NCI-H1048 (cell line): ENCODE data around the gene DNAAF8.
"Not testable (repeated sequence)": the region's sequence is repeated elsewhere in the genome, so short reads cannot be mapped to it uniquely, and the experiment has no call there.

ENCODE experiments used
- DNase-seq: peaks from one replicate; lab custom pipeline; 2025; lab: John Stamatoyannopoulos, UW

DNAAF8 gene

GRCh38 chr16:4723071-4723767 is 11.1 kb upstream of the DNAAF8 start:
- no peak for DNase-seq

- no peak for DNase-seq
Observed at GRCh38 chr16:4724661-4725270, 9.6 kb upstream of the DNAAF8 start.

- no peak for DNase-seq
Observed at GRCh38 chr16:4726616-4727015, 7.7 kb upstream of the DNAAF8 start.

- no peak for DNase-seq
Observed at GRCh38 chr16:4728676-4729075, 5.7 kb upstream of the DNAAF8 start.

GRCh38 chr16:4729876-4730275 is 4.5 kb upstream of the DNAAF8 start:
- DNase-seq: no peak

- DNase-seq: no peak
Observed at GRCh38 chr16:4733211-4733742, 1.1 kb upstream of the DNAAF8 start.

- DNase-seq: no peak
Observed at GRCh38 chr16:4733747-4734062, 632 bp upstream of the DNAAF8 start.

- DNase-seq: peak; percentile 2
Observed at GRCh38 chr16:4734730-4735535, 596 bp downstream of the DNAAF8 start.

GRCh38 chr16:4736546-4736945 is 2.2 kb downstream of the DNAAF8 start:
- no peak for DNase-seq

- no peak for DNase-seq
Observed at GRCh38 chr16:4737545-4737944, 3.2 kb downstream of the DNAAF8 start.

- DNase-seq: not testable (repeated sequence)
Observed at GRCh38 chr16:4738370-4738769, 4.0 kb downstream of the DNAAF8 start.

GRCh38 chr16:4743226-4743878 is 9.0 kb downstream of the DNAAF8 start:
- no peak for DNase-seq

- DNase-seq: no peak
Observed at GRCh38 chr16:4744555-4745273, 10.4 kb downstream of the DNAAF8 start.

GRCh38 chr16:4745274-4745569 is 10.9 kb downstream of the DNAAF8 start:
- DNase-seq: no peak

- DNase-seq: no peak
Observed at GRCh38 chr16:4746215-4746614, 11.9 kb downstream of the DNAAF8 start.

GRCh38 chr16:4746991-4747574 is 12.7 kb downstream of the DNAAF8 start:
- no peak for DNase-seq

GRCh38 chr16:4747906-4748681 is 13.8 kb downstream of the DNAAF8 start:
- no peak for DNase-seq

GRCh38 chr16:4748682-4749411 is 14.5 kb downstream of the DNAAF8 start:
- no peak for DNase-seq

GRCh38 chr16:4749700-4750257 is 15.4 kb downstream of the DNAAF8 start:
- DNase-seq: no peak

GRCh38 chr16:4750896-4751295 is 16.6 kb downstream of the DNAAF8 start:
- DNase-seq: no peak
